ENCODE data around the gene RAPGEF1. TPM values are rescaled to one million over a fixed set of nuclear protein-coding genes. Genes with fewer than 3 reads are reported as not detected.

Gene RAPGEF1
- total RNA-seq, 1 experiment from 2014 or later, result 25.2 TPM

- ChIA-PET CTCF (interaction anchor here (0.6 kb wide), 1 partner anchor 138 kb away, joined by 4 read pairs; no protein-coding TSS in a partner anchor), POLR2A (ENCODE audit: unreplicated experiment) (no interaction called here)
- Histone ChIP-seq H3K36me3 (ENCODE audit: low read depth, low read length) (no peaks in the 10 kb centered on the region), H3K9ac (ENCODE audit: low read length) (no peak overlapping the region), H3K9me2 (replicated peaks; ENCODE audit: low read length) (no peaks in the 10 kb centered on the region), H4K20me1 (ENCODE audit: low read length) (no peaks in the 10 kb centered on the region), H2AFZ (ENCODE audit: low read length) (no peak overlapping the region), H3K4me1 (ENCODE audit: insufficient read depth, low read length) (peaks cover 16% of the 10 kb centered on the region), H3K27me3 (ENCODE audit: low read length) (no peaks in the 10 kb centered on the region), H3K4me3 (ENCODE audit: low read length) (no peak overlapping the region), H3F3A (ENCODE audit: low read length, unreplicated experiment) (no peaks in the 10 kb centered on the region), H3K9me3 (ENCODE audit: low read length) (no peaks in the 10 kb centered on the region), H3K79me2 (ENCODE audit: low read length) (no peaks in the 10 kb centered on the region), H3K27ac (ENCODE audit: low read length) (no peak overlapping the region), H3K4me2 (ENCODE audit: low read length) (no peak overlapping the region)
- no TSS peak for BruUV-seq (replicated peaks)
- TF ChIP-seq, protein P1, sequence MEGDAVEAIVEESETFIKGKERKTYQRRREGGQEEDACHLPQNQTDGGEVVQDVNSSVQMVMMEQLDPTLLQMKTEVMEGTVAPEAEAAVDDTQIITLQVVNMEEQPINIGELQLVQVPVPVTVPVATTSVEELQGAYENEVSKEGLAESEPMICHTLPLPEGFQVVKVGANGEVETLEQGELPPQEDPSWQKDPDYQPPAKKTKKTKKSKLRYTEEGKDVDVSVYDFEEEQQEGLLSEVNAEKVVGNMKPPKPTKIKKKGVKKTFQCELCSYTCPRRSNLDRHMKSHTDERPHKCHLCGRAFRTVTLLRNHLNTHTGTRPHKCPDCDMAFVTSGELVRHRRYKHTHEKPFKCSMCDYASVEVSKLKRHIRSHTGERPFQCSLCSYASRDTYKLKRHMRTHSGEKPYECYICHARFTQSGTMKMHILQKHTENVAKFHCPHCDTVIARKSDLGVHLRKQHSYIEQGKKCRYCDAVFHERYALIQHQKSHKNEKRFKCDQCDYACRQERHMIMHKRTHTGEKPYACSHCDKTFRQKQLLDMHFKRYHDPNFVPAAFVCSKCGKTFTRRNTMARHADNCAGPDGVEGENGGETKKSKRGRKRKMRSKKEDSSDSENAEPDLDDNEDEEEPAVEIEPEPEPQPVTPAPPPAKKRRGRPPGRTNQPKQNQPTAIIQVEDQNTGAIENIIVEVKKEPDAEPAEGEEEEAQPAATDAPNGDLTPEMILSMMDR (conservative IDR thresholded peaks at IDR 0.05; ENCODE audit: low read depth, low read length), result no peak
- TF ChIP-seq EZH2 (IDR thresholded peaks at IDR 0.05; ENCODE audit: low read length, unreplicated experiment), result no peak
- TF ChIP-seq EZH2phosphoT487 (IDR thresholded peaks at IDR 0.05; ENCODE audit: borderline replicate concordance, low read length), result no peak
- no peak for ATAC-seq
- intact Hi-C loops (cut with micrococcal nuclease), result loop anchor here (5.0 kb wide), 1 partner anchor 131 kb away; no protein-coding TSS in a partner anchor
- no peak for DNase-seq
Observed at GRCh38 chr9:131605770-131606590, 133.9 kb downstream of the RAPGEF1 start.

DNA sequence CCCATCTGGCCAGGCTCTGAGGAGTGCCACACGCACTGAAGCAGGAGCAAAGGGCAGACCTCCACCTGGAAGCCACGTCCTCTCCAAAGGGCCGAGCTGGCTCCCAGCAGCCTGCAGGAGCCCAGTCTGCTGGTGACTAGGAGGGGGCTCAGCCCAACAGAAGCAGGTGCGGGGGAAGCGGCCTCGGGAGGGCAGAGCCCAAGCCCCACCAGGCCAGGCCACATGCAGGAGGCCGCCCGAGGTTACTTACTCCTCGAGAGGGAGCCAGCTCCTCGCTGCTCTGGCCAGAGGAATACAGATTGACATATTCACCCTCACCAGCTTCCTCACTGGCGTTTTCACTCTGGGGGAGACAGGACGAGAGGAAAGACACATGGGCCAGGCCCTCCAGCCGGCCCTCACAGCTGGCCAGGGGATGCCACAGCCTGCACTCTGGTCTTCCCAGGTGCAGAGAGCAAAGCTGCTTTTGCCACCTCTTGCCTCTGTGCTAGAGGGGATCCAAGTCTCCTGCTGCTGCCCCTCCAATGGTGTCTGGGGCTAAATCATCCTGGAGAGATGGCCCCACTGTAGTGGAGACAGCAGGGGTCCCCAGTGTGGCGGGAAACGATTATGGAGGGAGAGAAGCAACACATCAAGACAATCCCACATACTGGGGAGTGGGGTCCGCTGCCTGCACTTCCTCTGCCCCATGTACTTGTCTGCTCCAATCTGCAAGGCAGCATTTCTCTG is 136.0 kb downstream of the RAPGEF1 start:
- ChIA-PET CTCF (no interaction called here), POLR2A (ENCODE audit: unreplicated experiment) (no interaction called here)
- no peak overlapping the region for H3K27ac ChIP-seq (ENCODE audit: low read length)
- no peaks in the 10 kb centered on the region for H3K9me3 ChIP-seq (ENCODE audit: low read length)
- intact Hi-C loops (cut with micrococcal nuclease), result no loop called here
- H4K20me1 ChIP-seq (ENCODE audit: low read length), result no peaks in the 10 kb centered on the region
- ATAC-seq (no peak), DNase-seq (no peak)
- H3K9ac ChIP-seq (ENCODE audit: low read length), result no peak overlapping the region
- TF ChIP-seq EZH2phosphoT487 (IDR thresholded peaks at IDR 0.05; ENCODE audit: borderline replicate concordance, low read length), result no peak
- TF ChIP-seq EZH2 (IDR thresholded peaks at IDR 0.05; ENCODE audit: low read length, unreplicated experiment), result no peak
- TF ChIP-seq, protein P1 (conservative IDR thresholded peaks at IDR 0.05; ENCODE audit: low read depth, low read length), result no peak
- BruUV-seq (replicated peaks), result no TSS peak
- no peak overlapping the region for H3K4me2 ChIP-seq (ENCODE audit: low read length)
- H3K4me1 ChIP-seq (ENCODE audit: insufficient read depth, low read length), result peaks cover 11% of the 10 kb centered on the region
- H3K9me2 ChIP-seq (replicated peaks; ENCODE audit: low read length), result no peaks in the 10 kb centered on the region
- H3K79me2 ChIP-seq (ENCODE audit: low read length), result no peaks in the 10 kb centered on the region
- no peaks in the 10 kb centered on the region for H3K36me3 ChIP-seq (ENCODE audit: low read depth, low read length)
- H3F3A ChIP-seq (ENCODE audit: low read length, unreplicated experiment), result no peaks in the 10 kb centered on the region
- H2AFZ ChIP-seq (ENCODE audit: low read length), result no peak overlapping the region
- H3K27me3 ChIP-seq (ENCODE audit: low read length), result no peaks in the 10 kb centered on the region
- H3K4me3 ChIP-seq (ENCODE audit: low read length), result no peak overlapping the region

Measured in PC-3 (cell line).